ENCODE data around the gene SUPT5H. TPM values are rescaled to one million over a fixed set of nuclear protein-coding genes. Genes with fewer than 3 reads are reported as not detected.
A peak's percentile ranks its signal among the peaks of the same experiment; 100 is the strongest.

SUPT5H gene
- total and polyA plus RNA-seq, 2 of the 13 experiments (the other 11 are each of a cell fraction or from before 2014, with no cell fraction given) = 48.2 to 51.7 TPM

- no peak for TF ChIP-seq SNAPC5 (CRISPR knock-in tag; IDR thresholded peaks at IDR 0.05; ENCODE audit: borderline replicate concordance)
- no peak for TF ChIP-seq HOXA7 (CRISPR knock-in tag; IDR thresholded peaks at IDR 0.05)
- peak; percentile 34; the same call in 1 of the 2 replicates for TF ChIP-seq NR2F6 (IDR thresholded peaks at IDR 0.05)
- TF ChIP-seq NR2F6 (CRISPR knock-in tag; IDR thresholded peaks at IDR 0.05) = peak; percentile 81
- TF ChIP-seq GABPB1 (CRISPR knock-in tag; IDR thresholded peaks at IDR 0.05) = peak; percentile 91
- TF ChIP-seq ARNT2 (CRISPR knock-in tag; IDR thresholded peaks at IDR 0.05; ENCODE audit: low read depth) = 0 out of 2 replicates have a peak, but pooled peaks have one; percentile 71
- peak; percentile 42; the same call in 1 of the 2 replicates for TF ChIP-seq MEF2D (CRISPR knock-in tag; IDR thresholded peaks at IDR 0.05)
- no peak; the same call in 1 of the 2 replicates for TF ChIP-seq KLF15 (CRISPR knock-in tag; IDR thresholded peaks at IDR 0.05; ENCODE audit: borderline replicate concordance)
- peak; percentile 54; the same call in 1 of the 2 replicates for TF ChIP-seq RCOR2 (CRISPR knock-in tag; IDR thresholded peaks at IDR 0.05)
- no peak for TF ChIP-seq PREB (CRISPR knock-in tag; IDR thresholded peaks at IDR 0.05)
- TF ChIP-seq KDM3A (CRISPR knock-in tag; IDR thresholded peaks at IDR 0.05; ENCODE audit: low read depth) = 0 out of 2 replicates have a peak, but pooled peaks have one; percentile 58
- no peak for TF ChIP-seq ZNF343 (CRISPR knock-in tag; IDR thresholded peaks at IDR 0.05)
- TF ChIP-seq HMGA1 (CRISPR knock-in tag; conservative IDR thresholded peaks at IDR 0.05) = no peak
- TF ChIP-seq THAP11 (CRISPR knock-in tag; IDR thresholded peaks at IDR 0.05) = peak; percentile 93
- peak; percentile 72; the same call in 1 of the 2 replicates for TF ChIP-seq ZNF431 (CRISPR knock-in tag; IDR thresholded peaks at IDR 0.05; ENCODE audit: borderline replicate concordance, low read depth)
- TF ChIP-seq CC2D1A (CRISPR knock-in tag; IDR thresholded peaks at IDR 0.05) = no peak
- TF ChIP-seq ZNF788 (CRISPR knock-in tag; IDR thresholded peaks at IDR 0.05; ENCODE audit: borderline replicate concordance) = peak; percentile 87; the same call in 1 of the 2 replicates
- no peak for TF ChIP-seq LCORL (IDR thresholded peaks at IDR 0.05)
- peak; percentile 84 for TF ChIP-seq LCORL (CRISPR knock-in tag; IDR thresholded peaks at IDR 0.05)
- peak; percentile 78 for TF ChIP-seq RXRA (CRISPR knock-in tag; IDR thresholded peaks at IDR 0.05)
- no peak for TF ChIP-seq ZNF577 (CRISPR knock-in tag; IDR thresholded peaks at IDR 0.05; ENCODE audit: borderline replicate concordance, low read depth)
- peak; percentile 70; the same call in 1 of the 2 replicates for TF ChIP-seq MAZ (IDR thresholded peaks at IDR 0.05; ENCODE audit: borderline replicate concordance, low read depth, low read length)
- TF ChIP-seq MAZ (CRISPR knock-in tag; IDR thresholded peaks at IDR 0.05; ENCODE audit: low read depth) = peak; percentile 91
- no peak for TF ChIP-seq TERF1 (CRISPR knock-in tag; IDR thresholded peaks at IDR 0.05)
- TF ChIP-seq NCOA1 (CRISPR knock-in tag; IDR thresholded peaks at IDR 0.05) = peak; percentile 86; the same call in 1 of the 2 replicates
- peak; percentile 79 for TF ChIP-seq HNF1B (CRISPR knock-in tag; IDR thresholded peaks at IDR 0.05)
- TF ChIP-seq IRF2 (CRISPR knock-in tag; IDR thresholded peaks at IDR 0.05) = peak; percentile 90
- no peak; the same call in 1 of the 2 replicates for TF ChIP-seq RNF2 (conservative IDR thresholded peaks at IDR 0.05; ENCODE audit: low read depth)
Measured at GRCh38 chr19:39480337-39481228, 35.2 kb downstream of the SUPT5H start, which contains the start of gene TIMM50 (continued).
